GM21515 (cell line): ENCODE results near the gene FITM1.
A peak's percentile ranks its signal among the peaks of the same experiment; 100 is the strongest.
"Not testable (repeated sequence)": the region's sequence is repeated elsewhere in the genome, so short reads cannot be mapped to it uniquely, and the experiment has no call there.

Experiments
- ATAC-seq: cut with Tn5 transposase; IDR thresholded peaks from one replicate; pipeline ENCODE4 v1.9.1; 2021; ENCODE audit not compliant: unreplicated experiment

The FITM1 gene

DNA sequence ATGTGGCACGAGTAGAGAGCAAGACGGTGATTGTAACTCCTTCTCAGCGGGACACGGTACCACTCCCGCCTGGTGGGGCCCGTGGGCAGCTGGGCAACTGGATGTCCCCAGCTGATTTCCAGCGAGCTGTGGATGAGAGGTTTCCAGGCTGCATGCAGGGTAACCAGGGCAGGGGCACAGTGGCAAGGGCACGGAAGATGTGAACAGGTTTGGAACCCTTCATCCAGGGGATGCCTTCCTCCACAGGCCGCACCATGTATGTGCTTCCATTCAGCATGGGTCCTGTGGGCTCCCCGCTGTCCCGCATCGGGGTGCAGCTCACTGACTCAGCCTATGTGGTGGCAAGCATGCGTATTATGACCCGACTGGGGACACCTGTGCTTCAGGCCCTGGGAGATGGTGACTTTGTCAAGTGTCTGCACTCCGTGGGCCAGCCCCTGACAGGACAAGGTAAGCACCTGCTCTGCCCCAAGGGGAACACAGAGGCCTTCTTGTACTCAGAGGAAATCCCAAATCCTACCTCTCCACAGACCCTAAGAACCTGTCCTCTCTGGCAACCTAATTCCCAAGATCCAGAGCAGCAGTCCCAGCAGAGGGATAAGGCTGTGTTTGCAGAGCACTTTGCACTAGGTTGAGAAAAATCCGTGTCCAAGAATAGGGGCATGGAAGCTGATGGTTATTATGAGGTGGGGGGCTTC is 32.1 kb upstream of the FITM1 start:
- ATAC-seq = no peak

DNA sequence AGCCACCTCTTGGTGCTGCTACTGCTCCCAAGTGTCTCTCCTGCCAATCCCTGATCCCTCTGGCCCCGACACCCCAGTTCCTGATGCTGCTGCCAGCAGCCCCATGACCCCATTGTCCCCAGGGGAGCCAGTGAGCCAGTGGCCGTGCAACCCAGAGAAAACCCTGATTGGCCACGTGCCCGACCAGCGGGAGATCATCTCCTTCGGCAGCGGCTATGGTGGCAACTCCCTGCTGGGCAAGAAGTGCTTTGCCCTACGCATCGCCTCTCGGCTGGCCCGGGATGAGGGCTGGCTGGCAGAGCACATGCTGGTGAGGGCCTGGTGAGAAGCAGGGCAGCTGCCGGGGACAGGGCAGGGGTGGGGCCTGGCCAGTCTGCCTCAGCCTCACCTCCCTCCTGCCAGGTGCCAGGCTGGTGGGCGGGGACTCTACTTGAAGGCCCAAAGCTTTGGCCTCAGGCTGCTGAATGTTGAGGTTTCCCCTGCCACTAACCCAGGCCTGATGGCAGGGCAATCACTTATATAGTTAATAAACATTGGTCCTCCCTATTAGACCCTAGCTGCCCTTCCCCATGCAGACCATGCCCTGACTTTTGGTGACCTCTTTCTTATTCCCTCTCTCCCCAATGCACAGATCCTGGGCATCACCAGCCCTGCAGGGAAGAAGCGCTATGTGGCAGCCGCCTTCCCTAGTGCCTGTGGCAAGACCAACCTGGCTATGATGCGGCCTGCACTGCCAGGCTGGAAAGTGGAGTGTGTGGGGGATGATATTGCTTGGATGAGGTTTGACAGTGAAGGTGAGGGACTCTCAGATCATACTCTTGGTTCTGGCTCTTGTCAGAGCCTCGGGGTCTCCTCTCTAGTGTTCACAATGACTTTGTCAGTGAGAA is 31.3 kb upstream of the FITM1 start:
- ATAC-seq = no peak

DNA sequence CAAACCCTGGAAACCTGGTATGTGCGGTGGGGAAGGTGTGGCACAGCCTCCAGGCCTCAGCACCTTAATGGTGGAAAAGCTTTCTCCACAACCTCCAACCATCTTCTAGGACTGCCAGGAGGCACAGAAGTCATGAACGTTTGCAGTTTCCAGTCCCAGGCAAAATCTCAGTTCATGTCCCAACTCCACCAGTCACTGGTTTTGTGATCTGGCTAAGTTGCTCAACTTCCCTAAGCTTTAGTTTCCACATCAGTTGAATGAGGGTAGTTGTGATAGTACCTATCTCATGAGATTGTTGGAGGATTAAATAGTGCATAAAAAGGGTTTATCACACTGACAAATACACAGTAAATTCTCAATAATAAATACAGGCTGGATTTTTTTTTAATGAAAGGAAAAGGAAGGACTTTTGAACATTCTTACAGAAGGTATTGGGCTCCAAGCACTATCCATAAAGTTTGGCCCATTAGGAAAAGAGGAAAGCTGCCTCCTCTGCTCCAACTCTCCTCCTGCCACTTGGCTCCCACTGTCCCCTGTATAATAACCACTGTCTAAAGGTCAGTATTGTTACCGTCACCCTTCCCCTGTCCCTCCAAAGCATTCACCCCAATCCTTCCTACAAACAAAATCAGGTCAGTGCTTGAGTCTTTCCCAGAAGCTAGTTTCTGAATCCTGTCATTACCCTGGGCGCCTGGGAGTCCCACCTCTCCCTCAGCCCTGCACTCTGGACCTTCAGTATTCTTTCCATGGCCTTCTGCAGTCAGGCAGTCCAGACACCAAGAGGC is 30.1 kb upstream of the FITM1 start:
- no peak for ATAC-seq

DNA sequence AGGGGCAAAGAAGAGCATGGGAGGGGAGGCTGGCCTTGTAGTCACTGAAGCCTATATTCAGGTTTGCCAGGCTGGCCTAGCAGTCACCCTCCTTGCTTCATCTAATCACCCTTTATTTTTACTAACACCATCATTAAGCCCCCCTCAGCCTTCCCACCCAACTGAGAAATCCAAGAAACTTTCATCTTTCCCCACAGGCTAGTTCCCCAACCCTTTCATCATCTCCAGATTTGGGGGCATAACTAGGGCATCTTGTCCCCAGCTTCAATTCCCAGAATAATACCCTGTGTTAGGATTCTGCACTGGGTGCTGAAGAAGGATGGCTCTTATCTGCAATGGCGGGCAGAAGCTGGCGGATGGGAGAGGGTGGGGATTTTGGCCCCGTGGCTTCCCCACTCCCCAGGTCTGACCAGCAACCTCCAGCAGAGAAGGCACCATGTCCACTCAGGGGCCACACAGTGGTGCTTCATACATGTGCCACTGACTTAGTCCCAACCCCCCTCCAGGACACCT is 29.4 kb upstream of the FITM1 start:
- ATAC-seq = no peak

DNA sequence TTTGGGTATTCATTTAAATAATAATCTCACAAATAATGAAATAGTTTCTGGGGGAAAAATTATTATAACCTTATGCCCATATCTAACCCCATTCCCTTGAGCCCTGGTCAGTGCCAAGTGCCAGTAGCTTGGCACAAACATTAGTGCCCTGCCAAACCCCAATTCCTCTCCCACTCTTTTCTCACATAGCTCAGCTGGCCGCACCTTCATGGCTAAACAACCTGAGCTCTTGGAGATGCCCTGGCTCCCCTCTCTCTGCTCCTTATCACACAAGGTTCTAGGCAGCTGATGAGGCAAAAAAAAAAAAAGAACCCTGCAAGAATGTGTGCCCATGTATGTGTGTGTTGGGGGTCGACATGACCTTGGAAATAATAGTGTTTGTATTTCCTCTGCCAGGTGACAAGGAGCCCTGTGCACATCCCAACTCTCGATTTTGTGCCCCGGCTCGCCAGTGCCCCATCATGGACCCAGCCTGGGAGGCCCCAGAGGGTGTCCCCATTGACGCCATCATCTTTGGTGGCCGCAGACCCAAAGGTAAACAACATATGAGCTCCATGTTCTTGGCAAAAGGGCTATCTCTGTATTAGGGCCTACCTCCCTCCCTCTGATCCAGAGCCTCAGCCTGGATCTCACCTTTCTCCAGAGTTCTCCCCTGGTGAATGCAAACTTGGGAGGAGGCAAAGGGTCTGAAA is 28.0 kb upstream of the FITM1 start:
- no peak for ATAC-seq

DNA sequence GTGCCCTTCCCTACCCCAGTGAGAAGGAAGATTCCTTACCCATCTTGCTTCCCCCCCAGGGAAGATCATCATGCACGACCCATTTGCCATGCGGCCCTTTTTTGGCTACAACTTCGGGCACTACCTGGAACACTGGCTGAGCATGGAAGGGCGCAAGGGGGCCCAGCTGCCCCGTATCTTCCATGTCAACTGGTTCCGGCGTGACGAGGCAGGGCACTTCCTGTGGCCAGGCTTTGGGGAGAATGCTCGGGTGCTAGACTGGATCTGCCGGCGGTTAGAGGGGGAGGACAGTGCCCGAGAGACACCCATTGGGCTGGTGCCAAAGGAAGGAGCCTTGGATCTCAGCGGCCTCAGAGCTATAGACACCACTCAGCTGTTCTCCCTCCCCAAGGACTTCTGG is 27.0 kb upstream of the FITM1 start:
- ATAC-seq = no peak

DNA sequence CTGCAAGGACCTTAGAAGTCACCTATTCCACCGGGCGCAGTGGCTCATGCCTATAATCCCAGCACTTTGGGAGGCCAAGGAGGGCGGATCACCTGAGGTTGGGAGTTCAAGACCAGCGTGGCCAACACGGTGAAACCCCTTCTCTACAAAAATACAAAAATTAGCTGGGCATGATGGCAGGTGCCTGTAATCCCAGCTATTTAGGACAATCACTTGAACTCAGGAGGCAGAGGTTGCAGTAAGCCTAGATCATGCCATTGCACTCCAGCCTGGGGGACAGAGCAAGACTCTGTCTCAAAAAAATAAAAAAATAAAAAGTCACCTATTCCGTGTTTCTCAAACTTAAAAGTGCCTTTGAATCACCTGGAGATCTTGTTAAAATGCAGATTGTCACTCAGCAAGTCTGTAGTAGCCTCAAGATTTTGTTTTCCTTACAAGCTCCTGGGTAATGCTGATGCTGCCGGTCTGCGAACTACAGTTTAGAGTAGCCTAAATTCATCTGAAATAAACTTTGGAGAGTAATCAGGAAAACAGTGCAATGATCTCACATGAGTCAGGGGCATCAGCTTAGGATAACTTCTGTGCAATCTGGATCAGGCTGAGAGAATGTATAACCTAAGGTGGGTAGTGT is 24.7 kb upstream of the FITM1 start:
- not testable (repeated sequence) for ATAC-seq

DNA sequence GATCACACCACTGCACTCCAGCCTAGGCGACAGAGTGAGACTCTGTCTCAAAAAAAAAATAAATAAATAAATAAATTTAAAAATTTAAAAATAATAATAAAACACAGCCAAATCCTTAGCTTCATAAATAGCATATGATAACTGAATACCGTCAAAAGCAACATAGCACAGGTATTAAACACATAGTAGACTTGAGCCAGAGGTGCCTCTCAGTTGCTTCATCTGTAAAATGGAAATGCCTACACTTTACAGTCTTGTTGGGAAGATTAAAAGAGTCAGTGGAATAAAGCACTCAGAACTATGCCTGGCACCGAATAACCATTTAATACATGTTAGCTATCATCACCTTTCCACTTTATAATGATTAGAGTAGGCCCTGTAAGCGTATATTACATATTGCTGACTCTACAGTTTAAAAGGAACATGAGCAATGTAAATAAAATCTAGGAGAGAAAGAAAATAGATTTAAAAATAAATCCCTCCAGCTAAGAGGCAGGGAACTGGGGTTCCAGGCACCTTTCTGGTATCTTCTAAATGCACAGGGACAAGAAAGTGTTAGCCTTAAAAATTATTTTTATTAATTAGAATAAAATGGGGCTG is 23.7 kb upstream of the FITM1 start:
- ATAC-seq = no peak

DNA sequence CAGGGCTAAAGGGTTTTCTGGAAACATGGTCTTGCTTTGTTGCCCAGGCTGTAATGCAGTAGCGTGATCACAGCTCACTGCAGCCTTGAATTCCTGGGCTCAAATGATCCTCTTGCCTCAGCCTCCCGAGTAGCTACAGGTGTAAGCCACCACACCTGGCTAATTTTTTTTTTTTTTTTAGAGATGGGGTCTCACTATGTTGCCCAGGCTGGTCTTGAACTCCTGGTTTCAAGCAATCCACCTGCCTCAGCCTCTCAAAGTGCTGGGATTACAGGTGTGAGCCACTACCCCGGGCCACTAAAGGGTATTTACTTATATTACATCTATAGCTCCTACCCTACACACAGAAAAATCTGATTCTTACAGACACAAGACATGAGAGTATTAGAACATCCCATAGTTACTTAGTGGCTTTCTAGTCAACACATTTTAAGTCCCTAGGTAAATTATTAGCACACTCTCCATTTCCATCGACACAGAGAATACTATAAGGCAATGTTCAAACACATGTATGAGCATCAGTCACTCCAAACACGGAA is 22.1 kb upstream of the FITM1 start:
- peak; percentile 27 for ATAC-seq

DNA sequence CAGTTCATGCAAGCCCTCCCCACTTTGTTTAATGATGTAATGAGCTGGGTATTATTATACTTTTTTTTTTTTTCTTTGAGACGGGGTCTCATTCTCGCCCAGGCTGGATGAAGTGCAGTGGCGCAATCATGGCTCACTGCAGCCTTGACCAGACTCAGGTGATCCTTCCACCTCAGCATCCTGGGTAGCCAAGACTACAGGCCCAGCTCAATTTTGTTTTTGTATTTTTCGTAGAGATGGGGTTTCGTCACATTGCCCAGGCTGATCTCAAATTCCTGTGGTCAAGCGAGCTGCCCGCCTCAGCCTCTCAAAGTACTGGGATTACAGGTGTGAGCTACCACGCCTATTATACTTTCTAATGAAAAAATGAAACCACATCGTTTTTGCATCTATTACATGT is 20.4 kb upstream of the FITM1 start:
- ATAC-seq = no peak

DNA sequence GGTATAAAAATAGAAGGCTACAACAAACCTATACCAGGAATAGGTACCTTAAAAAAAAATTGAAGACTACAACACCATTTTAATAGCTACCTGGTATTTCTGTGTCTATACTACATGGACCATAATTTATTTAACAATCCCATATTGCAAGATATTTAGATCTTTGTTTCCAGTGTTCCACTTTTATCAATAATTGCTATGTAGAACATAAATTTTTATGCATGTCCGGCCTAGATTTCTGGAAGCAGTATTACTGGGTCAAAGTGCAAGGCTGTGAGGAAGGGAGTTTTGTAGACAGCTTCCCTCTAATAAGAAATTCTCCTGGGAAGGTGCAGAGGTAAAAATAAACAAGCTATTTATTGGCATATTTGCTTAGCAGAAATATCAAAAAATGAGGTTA is 19.9 kb upstream of the FITM1 start:
- no peak for ATAC-seq

DNA sequence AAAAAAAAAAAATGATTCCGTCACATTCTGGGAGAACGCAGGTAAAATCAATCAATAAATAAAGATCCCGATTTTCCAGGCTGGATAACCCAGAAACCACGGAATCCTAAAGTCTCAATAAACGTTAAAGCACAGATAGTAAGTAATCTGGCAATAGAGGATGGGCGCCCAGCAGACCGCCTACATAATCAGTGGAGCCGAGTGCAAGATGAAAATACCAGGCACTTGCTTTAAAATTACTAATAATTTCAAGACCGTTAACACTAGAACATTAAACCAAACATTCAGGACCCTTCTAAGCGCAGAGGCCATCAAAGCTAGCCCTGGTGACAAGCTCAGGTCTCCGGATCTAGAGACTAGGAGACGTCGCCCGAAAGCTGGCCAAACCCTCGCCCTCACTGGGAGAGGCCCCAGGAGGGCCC is 17.1 kb upstream of the FITM1 start:
- no peak for ATAC-seq

DNA sequence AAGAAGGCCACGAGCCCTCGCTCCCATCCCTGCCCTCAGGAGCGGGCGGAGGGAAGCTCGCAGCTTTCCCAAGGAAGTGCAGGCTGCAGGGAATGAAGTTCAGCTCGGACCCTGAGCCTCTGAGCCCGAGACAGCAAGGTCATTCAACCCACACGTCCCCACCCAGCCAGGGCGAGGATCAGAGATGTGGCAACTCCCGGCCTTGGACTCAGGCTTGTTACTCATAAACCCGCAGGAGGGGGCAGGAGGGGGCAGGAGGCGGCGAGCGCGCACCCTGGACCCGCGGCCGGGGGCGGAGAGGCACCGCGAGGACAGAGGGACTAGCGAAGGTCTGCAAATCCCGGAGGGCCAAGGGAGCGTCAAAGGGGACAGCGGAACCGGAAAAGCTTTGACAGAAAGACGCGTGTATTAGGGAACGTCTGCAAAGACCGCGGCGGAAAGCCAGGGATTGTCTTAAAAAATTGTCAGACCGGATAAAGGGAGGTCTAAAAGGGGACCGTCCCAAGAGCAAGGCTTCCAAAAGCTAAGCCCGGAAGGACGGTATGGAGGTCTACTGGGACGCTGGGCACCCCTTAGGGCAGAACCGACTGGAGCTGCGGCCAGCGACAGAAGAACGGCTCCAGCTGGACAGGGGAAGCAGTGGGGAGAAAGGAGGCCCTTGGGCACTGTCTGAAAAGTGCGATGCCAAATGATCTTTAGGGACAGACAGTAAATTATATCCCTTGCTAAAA is 16.5 kb upstream of the FITM1 start:
- peak; percentile 30 for ATAC-seq

DNA sequence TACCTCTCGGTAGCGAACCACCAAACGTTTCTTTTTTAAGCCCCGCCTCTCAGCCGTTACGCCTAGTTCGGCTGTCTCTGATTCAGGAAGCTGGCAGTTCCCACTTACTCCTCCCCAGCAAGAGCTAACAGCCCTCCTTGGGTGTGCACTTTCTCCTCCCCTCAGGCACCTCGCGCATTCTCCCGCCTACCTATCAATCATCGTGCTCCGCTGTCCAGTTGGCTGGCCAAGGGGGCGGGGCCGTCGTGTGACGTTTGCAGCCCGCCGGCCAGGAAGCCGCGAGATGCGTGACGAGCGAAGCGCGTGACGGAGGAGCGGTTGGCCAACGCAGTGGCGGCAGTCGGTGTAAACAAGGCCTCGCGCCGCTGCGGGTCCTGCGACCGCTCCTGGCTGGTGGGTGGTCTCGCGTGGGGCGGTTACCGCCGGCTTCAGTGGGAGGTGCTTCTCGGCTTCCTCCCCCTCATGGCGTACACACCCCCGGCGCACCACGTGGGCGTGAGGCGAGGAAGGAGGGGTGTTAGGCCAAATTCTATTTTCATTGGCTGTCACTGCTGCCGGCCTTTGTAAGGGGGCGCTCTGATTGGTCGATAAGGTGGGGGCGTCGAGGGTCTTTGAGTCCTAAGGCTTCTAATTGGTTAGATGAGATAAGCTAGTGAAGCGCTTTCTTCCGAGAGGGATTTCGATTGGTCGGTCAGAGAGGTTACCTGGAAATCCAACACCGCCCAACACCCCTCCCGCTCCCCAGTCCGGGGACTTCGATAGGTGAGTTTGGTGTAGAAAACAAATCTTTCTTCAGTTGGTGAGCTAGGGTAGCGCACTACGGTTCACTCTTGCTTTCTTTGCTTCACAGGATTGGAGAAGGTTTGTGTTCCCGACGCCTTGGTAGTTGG is 15.7 kb upstream of the FITM1 start, which contains the start of the genes DCAF11 and NRL:
Gene DCAF11, plus strand, starts transcription at position 246 of the 890 bp plus-strand sequence. CDS start 818 bp downstream, outside the sequence.
Gene NRL, minus strand, starts transcription at position 418 of the 890 bp plus-strand sequence. CDS start 32,101 bp downstream, outside the sequence.
- peak; percentile 82 for ATAC-seq

DNA sequence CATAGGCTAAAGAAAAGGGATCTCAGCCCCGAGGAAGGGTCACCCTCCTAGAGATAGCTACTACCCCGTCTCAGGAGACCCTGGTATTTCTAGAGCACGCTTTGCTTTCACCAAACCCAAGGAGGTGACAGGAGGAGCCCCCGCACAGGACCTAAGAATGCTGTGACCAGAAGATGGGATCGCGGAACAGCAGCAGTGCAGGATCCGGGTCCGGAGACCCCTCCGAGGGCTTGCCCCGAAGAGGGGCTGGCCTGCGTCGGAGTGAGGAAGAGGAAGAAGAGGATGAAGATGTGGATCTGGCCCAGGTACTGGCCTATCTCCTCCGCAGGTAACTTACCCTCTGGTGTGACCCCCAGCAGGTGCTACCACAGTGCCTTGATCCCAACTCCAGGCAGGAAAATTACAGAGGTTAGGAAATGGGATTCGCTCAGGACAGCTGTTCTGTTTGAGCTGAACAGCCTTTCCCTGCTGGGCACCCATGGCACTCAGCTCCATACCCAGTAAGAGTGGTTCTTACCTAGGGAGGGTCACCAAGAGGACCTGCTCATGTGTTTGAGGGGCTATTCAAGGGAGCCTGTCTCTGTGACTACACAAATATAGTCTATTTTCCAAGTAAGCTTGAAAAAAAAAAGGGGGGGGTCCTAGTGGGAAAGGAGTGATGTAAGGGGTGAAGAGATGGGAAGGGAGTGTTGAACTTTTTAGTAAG is 14.9 kb upstream of the FITM1 start:
- no peak for ATAC-seq

DNA sequence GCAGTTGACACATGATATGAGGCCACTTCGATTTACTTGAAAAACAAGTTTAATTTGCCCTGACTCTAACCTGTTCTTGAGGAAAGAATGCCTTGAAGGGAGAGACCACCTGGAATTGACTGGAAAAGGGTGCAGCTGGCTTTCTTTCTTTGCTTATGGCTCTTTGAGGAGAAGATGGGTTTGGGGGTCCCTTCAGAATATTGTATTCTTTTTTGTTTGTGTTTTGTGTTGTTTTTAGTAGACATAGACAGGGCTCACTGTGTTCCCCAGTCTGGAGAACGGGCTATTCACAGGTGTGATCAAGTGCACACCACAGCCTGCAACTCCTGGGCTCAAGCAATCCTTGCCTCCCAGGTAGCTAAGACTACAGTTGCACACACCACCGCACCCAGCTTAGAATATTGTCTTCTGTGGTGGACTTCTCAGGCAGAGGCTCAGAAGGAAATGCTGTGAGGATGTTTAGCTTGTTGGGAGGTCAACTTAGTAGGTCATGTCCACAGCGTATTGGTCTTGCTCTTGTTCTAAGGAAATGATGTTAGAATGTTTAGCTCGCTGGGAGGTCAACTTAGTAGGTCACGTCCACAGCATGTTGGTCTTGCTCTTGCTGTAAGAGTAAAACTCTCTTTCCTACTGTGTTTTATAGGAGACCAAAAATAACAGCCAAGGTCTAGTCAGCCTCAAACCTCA is 14.2 kb upstream of the FITM1 start:
- no peak for ATAC-seq
